Fibroblast of the aortic adventitia (primary cell): ENCODE results near the gene ANKRD33B. TPM values are rescaled to one million over a fixed set of nuclear protein-coding genes. Genes with fewer than 3 reads are reported as not detected.

ENCODE experiments used
- DNase-seq: peaks from one replicate; pipeline ENCODE4 v3.0.0-alpha.2; 2010; ENCODE audit warnings: low read depth
- H3K4me3 ChIP-seq: 2 replicates; pipeline ENCODE4 v1.5.1; 2011; ENCODE audit warnings: low read depth, mild to moderate bottlenecking, control low read depth, low read length, moderate library complexity
- CTCF ChIP-seq: IDR thresholded peaks from 2 replicates; pipeline ENCODE4 v1.5.1; 2011; ENCODE audit warnings: mild to moderate bottlenecking, low read length, control low read depth, inconsistent platforms; ENCODE audit not compliant: insufficient read depth
- total RNA-seq: library from RNA; depleted of rRNA; stranded (reverse); fragments of >200 nt; gene quantifications from 2 replicates; pipeline ENCODE4 v1.2.3, GENCODE V29; 2012; ENCODE audit warnings: low replicate concordance

The ANKRD33B gene
- total RNA-seq, 1 donor: 11.3 TPM

DNA sequence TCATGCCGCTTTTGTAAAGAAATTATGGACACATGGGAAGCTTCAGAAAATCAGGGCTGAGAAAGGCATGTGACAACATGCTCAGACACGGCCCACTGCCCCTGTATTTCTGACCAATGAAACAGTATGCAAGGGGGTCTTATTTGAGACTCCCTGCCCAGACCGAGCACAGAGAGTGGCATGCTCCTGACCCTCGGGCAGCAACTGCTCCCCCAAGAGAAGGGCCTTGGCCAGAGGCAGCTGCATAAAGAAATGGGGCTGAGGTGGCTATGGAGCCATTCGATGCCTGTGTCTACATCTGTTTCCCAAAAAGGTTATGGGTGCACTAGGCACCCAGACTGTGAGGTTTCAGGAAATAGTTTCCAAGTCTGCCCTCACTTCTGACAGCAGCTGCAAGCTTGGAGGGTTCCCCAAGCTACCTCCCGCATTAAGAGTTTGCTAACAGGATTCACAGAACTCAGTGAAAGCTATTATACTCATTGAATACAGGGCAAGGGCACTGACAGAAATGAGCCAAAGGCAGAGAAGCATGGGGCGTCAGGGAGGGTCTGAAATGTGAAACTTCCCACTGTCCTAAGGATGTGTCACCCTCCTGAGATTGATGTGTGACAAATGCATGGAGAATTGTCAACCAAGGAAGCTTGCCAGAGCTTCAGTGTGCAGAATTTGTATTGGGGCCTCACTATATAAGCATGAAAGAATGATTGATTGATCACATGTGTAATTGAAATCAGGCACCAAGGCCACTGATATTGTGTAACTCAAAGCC, 102.8 kb downstream of the ANKRD33B start:
- DNase-seq: no peak
- no peak for TF ChIP-seq CTCF
- H3K4me3 ChIP-seq: no peak overlapping the region

DNA sequence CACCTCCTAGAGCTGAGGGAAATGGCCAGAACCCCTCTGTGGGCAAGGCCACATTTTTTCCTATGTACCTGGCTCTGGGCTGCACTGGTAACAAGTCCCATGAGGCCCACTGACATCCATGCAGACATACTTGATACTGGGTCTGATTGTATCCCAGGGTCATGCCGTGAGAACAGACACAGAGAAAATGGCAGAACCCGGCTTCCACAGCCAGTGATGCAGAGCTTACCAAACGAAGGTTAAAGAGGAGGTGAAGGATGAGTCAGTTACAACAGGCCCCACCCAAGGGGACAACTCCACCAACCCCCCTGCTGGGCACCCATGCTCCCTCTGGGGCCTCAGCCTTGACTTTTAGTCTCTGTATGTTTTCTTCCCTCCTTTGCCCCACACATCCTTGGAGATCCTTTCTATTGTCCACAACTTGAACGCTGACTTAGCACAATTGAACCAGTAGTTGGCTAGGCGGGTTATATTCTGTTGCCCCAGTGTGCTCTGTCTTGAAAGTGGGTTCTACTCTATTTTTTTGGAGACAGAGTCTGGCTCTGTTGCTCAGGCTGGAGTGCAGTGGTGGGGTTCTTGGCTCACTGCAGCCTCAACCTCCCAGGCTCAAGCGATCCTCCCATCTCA, 103.7 kb downstream of the ANKRD33B start:
- TF ChIP-seq CTCF: no peak
- H3K4me3 ChIP-seq: no peak overlapping the region
- DNase-seq: no peak

GRCh38 chr5:10668697-10669096, 104.8 kb downstream of the ANKRD33B start:
- peak; percentile 29 for DNase-seq
- no peak overlapping the region for H3K4me3 ChIP-seq
- no peak for TF ChIP-seq CTCF

GRCh38 chr5:10669983-10670382, 106.1 kb downstream of the ANKRD33B start:
- DNase-seq: no peak
- no peak overlapping the region for H3K4me3 ChIP-seq
- no peak for TF ChIP-seq CTCF

- no peak for TF ChIP-seq CTCF
- H3K4me3 ChIP-seq: no peak overlapping the region
- DNase-seq: no peak
Measured at GRCh38 chr5:10671041-10672008, 107.5 kb downstream of the ANKRD33B start.

DNA sequence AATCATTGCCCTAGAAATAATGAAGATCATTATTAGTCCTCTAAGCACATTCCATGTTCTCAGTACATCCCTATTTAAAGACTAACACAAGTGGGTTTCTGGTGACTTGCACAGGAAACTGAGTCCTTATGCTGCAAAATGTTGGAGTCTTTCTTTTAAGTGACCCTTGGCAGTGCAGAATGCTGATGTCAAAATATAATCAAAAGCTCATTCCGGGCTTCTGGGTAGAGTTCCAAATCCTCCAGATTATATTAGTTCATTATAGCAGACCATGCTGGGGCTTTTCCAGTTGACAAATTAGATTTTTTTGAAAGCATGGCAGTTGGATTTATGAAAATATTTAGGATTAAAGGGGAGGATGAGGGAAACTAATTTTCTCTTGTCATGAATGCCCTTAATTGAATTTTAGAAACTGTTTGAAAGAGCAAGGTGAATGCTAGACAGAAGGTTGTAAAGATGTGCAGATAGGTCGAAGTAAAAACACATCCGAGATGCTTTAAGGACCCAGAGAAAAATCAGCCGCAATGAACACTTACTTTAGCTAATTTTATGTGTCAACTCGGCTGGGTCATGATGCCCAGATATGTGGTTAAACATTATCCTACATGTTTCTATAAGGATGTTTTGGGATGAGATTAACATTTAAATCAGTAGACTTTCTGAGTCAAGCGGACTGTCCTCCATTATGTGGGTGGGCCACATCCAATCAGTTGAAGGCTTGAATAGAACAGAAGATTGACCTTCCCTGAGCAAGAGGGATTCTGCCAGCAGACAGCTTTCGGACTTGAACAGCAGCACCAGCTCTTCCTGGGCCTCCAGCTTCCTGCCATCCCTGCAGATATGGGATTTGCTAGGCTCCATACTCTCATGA, 108.5 kb downstream of the ANKRD33B start:
- no peak for DNase-seq
- no peak overlapping the region for H3K4me3 ChIP-seq
- TF ChIP-seq CTCF: no peak
